ENCODE measurements around the gene L3MBTL2.
A peak's percentile ranks its signal among the peaks of the same experiment; 100 is the strongest.

L3MBTL2 gene

GRCh38 chr22:41204992-41205900 is at the start of gene L3MBTL2:
TSS of gene L3MBTL2 (plus strand) at chr22:41205312. CDS start at chr22:41205363, 51 bp downstream.
- DNase-seq (ENCODE audit: low spot score) (peak; percentile 97), ATAC-seq (ENCODE audit: low read depth) (peak; percentile 100)
- peaks cover 19% of the 10 kb centered on the region for H3K36me3 ChIP-seq (ENCODE audit: low read depth)
- TF ChIP-seq, protein P1, sequence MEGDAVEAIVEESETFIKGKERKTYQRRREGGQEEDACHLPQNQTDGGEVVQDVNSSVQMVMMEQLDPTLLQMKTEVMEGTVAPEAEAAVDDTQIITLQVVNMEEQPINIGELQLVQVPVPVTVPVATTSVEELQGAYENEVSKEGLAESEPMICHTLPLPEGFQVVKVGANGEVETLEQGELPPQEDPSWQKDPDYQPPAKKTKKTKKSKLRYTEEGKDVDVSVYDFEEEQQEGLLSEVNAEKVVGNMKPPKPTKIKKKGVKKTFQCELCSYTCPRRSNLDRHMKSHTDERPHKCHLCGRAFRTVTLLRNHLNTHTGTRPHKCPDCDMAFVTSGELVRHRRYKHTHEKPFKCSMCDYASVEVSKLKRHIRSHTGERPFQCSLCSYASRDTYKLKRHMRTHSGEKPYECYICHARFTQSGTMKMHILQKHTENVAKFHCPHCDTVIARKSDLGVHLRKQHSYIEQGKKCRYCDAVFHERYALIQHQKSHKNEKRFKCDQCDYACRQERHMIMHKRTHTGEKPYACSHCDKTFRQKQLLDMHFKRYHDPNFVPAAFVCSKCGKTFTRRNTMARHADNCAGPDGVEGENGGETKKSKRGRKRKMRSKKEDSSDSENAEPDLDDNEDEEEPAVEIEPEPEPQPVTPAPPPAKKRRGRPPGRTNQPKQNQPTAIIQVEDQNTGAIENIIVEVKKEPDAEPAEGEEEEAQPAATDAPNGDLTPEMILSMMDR (IDR thresholded peaks at IDR 0.05; ENCODE audit: poor library complexity, severe bottlenecking): no peak
- H3K4me3 ChIP-seq (ENCODE audit: severe bottlenecking): peak within 1 kb of the TSS; percentile 52
- H3K27ac ChIP-seq (ENCODE audit: poor library complexity, severe bottlenecking): peak within 1 kb of the TSS; percentile 20
- H3K9me3 ChIP-seq (ENCODE audit: severe bottlenecking): no peaks in the 10 kb centered on the region
- no peaks in the 10 kb centered on the region for H3K27me3 ChIP-seq (ENCODE audit: insufficient read depth, poor library complexity, severe bottlenecking)
- H3K4me1 ChIP-seq (ENCODE audit: insufficient read depth, poor library complexity, severe bottlenecking): no peaks in the 10 kb centered on the region

DNA sequence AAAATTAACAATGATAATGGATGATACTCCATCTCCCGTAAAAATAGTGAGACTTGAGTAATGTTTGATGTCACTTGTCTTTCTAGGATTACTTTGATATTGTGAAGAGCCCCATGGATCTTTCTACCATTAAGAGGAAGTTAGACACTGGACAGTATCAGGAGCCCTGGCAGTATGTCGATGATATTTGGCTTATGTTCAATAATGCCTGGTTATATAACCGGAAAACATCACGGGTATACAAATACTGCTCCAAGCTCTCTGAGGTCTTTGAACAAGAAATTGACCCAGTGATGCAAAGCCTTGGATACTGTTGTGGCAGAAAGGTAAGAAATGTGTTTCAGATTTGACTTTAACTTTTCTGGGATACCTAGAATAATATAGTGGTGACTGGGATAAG is 48.0 kb upstream of the L3MBTL2 start:
- ATAC-seq (ENCODE audit: low read depth) (no peak), DNase-seq (ENCODE audit: low spot score) (no peak)
- H3K27me3 ChIP-seq (ENCODE audit: insufficient read depth, poor library complexity, severe bottlenecking): no peaks in the 10 kb centered on the region
- peaks cover 97% of the 10 kb centered on the region for H3K36me3 ChIP-seq (ENCODE audit: low read depth)
- TF ChIP-seq, protein P1 (IDR thresholded peaks at IDR 0.05; ENCODE audit: poor library complexity, severe bottlenecking): no peak
- H3K9me3 ChIP-seq (ENCODE audit: severe bottlenecking): no peaks in the 10 kb centered on the region
- H3K4me3 ChIP-seq (ENCODE audit: severe bottlenecking): no peak overlapping the region
- H3K27ac ChIP-seq (ENCODE audit: poor library complexity, severe bottlenecking): no peak overlapping the region
- H3K4me1 ChIP-seq (ENCODE audit: insufficient read depth, poor library complexity, severe bottlenecking): no peaks in the 10 kb centered on the region

- Histone ChIP-seq H3K27me3 (ENCODE audit: insufficient read depth, poor library complexity, severe bottlenecking) (no peaks in the 10 kb centered on the region), H3K27ac (ENCODE audit: poor library complexity, severe bottlenecking) (no peak overlapping the region), H3K4me3 (ENCODE audit: severe bottlenecking) (no peak overlapping the region), H3K36me3 (ENCODE audit: low read depth) (peaks cover 94% of the 10 kb centered on the region), H3K4me1 (ENCODE audit: insufficient read depth, poor library complexity, severe bottlenecking) (no peaks in the 10 kb centered on the region), H3K9me3 (ENCODE audit: severe bottlenecking) (no peaks in the 10 kb centered on the region)
- DNase-seq (ENCODE audit: low spot score): no peak
- TF ChIP-seq, protein P1 (IDR thresholded peaks at IDR 0.05; ENCODE audit: poor library complexity, severe bottlenecking): no peak
- ATAC-seq (ENCODE audit: low read depth): no peak
These were observed 36.0 kb upstream of the L3MBTL2 start for GRCh38 chr22:41169157-41169556.

DNA sequence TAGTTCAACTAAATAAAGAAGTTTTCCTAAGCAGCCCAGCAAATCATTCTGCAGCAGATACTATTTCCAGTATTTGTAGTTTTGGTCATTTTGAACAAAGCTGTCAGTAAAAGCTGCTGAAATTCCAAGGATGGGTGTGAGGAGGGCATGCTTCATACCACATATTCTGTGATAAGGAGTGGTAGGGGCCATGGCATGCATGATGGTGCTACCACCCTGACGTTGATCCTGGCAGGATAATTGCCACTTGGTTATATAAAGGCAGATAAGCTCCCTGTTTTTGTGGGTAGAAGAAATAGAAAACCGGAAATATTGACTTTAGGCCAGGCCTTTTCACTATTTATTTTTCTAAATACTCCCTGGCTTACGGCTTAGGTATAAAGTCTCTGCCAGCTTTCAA is 33.1 kb upstream of the L3MBTL2 start:
- H3K9me3 ChIP-seq (ENCODE audit: severe bottlenecking): no peaks in the 10 kb centered on the region
- DNase-seq (ENCODE audit: low spot score): no peak
- no peaks in the 10 kb centered on the region for H3K27me3 ChIP-seq (ENCODE audit: insufficient read depth, poor library complexity, severe bottlenecking)
- TF ChIP-seq, protein P1 (IDR thresholded peaks at IDR 0.05; ENCODE audit: poor library complexity, severe bottlenecking): no peak
- no peak for ATAC-seq (ENCODE audit: low read depth)
- no peak overlapping the region for H3K4me3 ChIP-seq (ENCODE audit: severe bottlenecking)
- no peak overlapping the region for H3K27ac ChIP-seq (ENCODE audit: poor library complexity, severe bottlenecking)
- H3K4me1 ChIP-seq (ENCODE audit: insufficient read depth, poor library complexity, severe bottlenecking): no peaks in the 10 kb centered on the region
- peaks cover 93% of the 10 kb centered on the region for H3K36me3 ChIP-seq (ENCODE audit: low read depth)

- no peaks in the 10 kb centered on the region for H3K9me3 ChIP-seq (ENCODE audit: severe bottlenecking)
- H3K4me1 ChIP-seq (ENCODE audit: insufficient read depth, poor library complexity, severe bottlenecking): no peaks in the 10 kb centered on the region
- no peak for DNase-seq (ENCODE audit: low spot score)
- no peak for ATAC-seq (ENCODE audit: low read depth)
- no peak overlapping the region for H3K27ac ChIP-seq (ENCODE audit: poor library complexity, severe bottlenecking)
- H3K36me3 ChIP-seq (ENCODE audit: low read depth): peaks cover 79% of the 10 kb centered on the region
- no peak overlapping the region for H3K4me3 ChIP-seq (ENCODE audit: severe bottlenecking)
- H3K27me3 ChIP-seq (ENCODE audit: insufficient read depth, poor library complexity, severe bottlenecking): no peaks in the 10 kb centered on the region
- TF ChIP-seq, protein P1 (IDR thresholded peaks at IDR 0.05; ENCODE audit: poor library complexity, severe bottlenecking): no peak
These were observed 29.6 kb upstream of the L3MBTL2 start for GRCh38 chr22:41175546-41175945.
